GM12891 (cell line): Measurements from ENCODE around the gene TLE3. TPM values are rescaled to one million over a fixed set of nuclear protein-coding genes. Genes with fewer than 3 reads are reported as not detected.
A peak's percentile ranks its signal among the peaks of the same experiment; 100 is the strongest.

ENCODE experiments used
- DNase-seq: peaks from one replicate; pipeline ENCODE4 v3.0.0; 2011; ENCODE audit warnings: low spot score; ENCODE audit not compliant: insufficient read length
- FAIRE-seq: peaks from 2 replicates; lab custom pipeline; 2011; peaks lifted over from hg19 to GRCh38; lab: Jason Lieb, UNC
- PAX5 ChIP-seq: IDR thresholded peaks from 2 replicates; pipeline ENCODE4 v1.6.1; 2011; ENCODE audit warnings: low read length, moderate library complexity, mild to moderate bottlenecking; ENCODE audit not compliant: insufficient read depth, severe bottlenecking
- POLR2A ChIP-seq: IDR thresholded peaks from 2 replicates; pipeline ENCODE4 v1.6.1; 2011; ENCODE audit warnings: low read depth, low read length, control low read depth
- POLR2AphosphoS5 ChIP-seq: IDR thresholded peaks from 2 replicates; pipeline ENCODE4 v1.6.1; 2011; ENCODE audit warnings: low read depth, low read length, control low read depth
- POU2F2 ChIP-seq: IDR thresholded peaks from 2 replicates; pipeline ENCODE4 v1.6.1; 2011; ENCODE audit warnings: low read depth, mild to moderate bottlenecking, control low read depth, low read length, moderate library complexity
- SPI1 ChIP-seq: IDR thresholded peaks from 2 replicates; pipeline ENCODE4 v1.6.1; 2011; ENCODE audit warnings: low read depth, low read length, control low read depth
- TAF1 ChIP-seq: IDR thresholded peaks from 2 replicates; pipeline ENCODE4 v1.6.1; 2011; ENCODE audit warnings: low read depth, low read length, control low read depth
- polyA plus RNA-seq: library from polyadenylated mRNA; unstranded; fragments of >200 nt; gene quantifications from one replicate; pipeline ENCODE4 v1.2.1, GENCODE V29; 2012; ENCODE audit warnings: low read depth, missing spikeins, inconsistent platforms; ENCODE audit not compliant: missing spikeins

Gene TLE3
- 18.6 TPM for polyA plus RNA-seq

- TF ChIP-seq POLR2A (peak; percentile 87), PAX5 (peak; percentile 16), POLR2AphosphoS5 (peak; percentile 79), SPI1 (no peak), TAF1 (peak; percentile 73; the same call in 1 of the 2 replicates), POU2F2 (0 out of 2 replicates have a peak, but pooled peaks have one; percentile 50)
- FAIRE-seq (peak; percentile 94), DNase-seq (peak; percentile 97)
Measured at GRCh38 chr15:70097321-70098152, at the start of gene TLE3. Gene TLE3, minus strand, starts transcription at chr15:70097917. Its CDS starts 1,119 bp downstream, at chr15:70096798.

- TF ChIP-seq POLR2AphosphoS5 (no peak), POLR2A (no peak), POU2F2 (no peak), SPI1 (no peak), TAF1 (no peak), PAX5 (no peak)
- DNase-seq (no peak), FAIRE-seq (no peak)
Measured at GRCh38 chr15:70147178-70147760, 49.6 kb upstream of the TLE3 start.

GRCh38 chr15:70146771-70147170 lies 49.1 kb upstream of the TLE3 start:
- TF ChIP-seq SPI1: no peak
- TF ChIP-seq POLR2A: no peak
- TF ChIP-seq TAF1: no peak
- TF ChIP-seq POLR2AphosphoS5: no peak
- no peak for TF ChIP-seq POU2F2
- no peak for TF ChIP-seq PAX5
- no peak for DNase-seq
- no peak for FAIRE-seq

GRCh38 chr15:70146162-70146561 lies 48.4 kb upstream of the TLE3 start:
- DNase-seq (no peak), FAIRE-seq (peak; percentile 26)
- TF ChIP-seq TAF1: no peak

- FAIRE-seq (no peak), DNase-seq (no peak)
- TF ChIP-seq TAF1 (no peak), PAX5 (no peak), POU2F2 (no peak), POLR2AphosphoS5 (no peak), SPI1 (no peak), POLR2A (no peak)
Measured at GRCh38 chr15:70145261-70145660, 47.5 kb upstream of the TLE3 start.

GRCh38 chr15:70142322-70143191 lies 44.8 kb upstream of the TLE3 start:
- no peak for DNase-seq
- peak; percentile 23 for FAIRE-seq
- TF ChIP-seq POU2F2: no peak

- FAIRE-seq (no peak), DNase-seq (no peak)
- no peak for TF ChIP-seq POLR2AphosphoS5
- 0 out of 2 replicates have a peak, but pooled peaks have one; percentile 10 for TF ChIP-seq SPI1
Measured at GRCh38 chr15:70142072-70142321, 44.3 kb upstream of the TLE3 start.

- FAIRE-seq (no peak), DNase-seq (no peak)
- TF ChIP-seq POLR2AphosphoS5: no peak
Measured at GRCh38 chr15:70141376-70142071, 43.8 kb upstream of the TLE3 start.

GRCh38 chr15:70140543-70141375 lies 43.0 kb upstream of the TLE3 start:
- FAIRE-seq (peak; percentile 85), DNase-seq (no peak)
- TF ChIP-seq TAF1 (no peak), SPI1 (peak; percentile 58)
